GM12878 (cell line): Measurements from ENCODE around the gene VEGFA. TPM values are rescaled to one million over a fixed set of nuclear protein-coding genes. Genes with fewer than 3 reads are reported as not detected.

Source experiments
- ATAC-seq: fragments of 200-7000 bp; cut with Tn5 transposase; 3 replicates; pipeline ENCODE4 v1.9.1; 2020; ENCODE audit warnings: mild to moderate bottlenecking, moderate library complexity
- BruUV-seq: library from RNA; stranded (reverse); fragments of 400-500 nt; replicated peaks from 2 replicates; lab custom pipeline; 2021; lab: Mats Ljungman, UMichigan
- CTCF ChIA-PET: fragments of 300-600 bp; sonication (Branson Sonifier 250); formaldehyde crosslinking; extraction: SDS; loops from one replicate; lab custom pipeline; 2021; ENCODE audit warnings: inconsistent platforms; lab: Yijun Ruan, JAX
- POLR2A ChIA-PET: fragments of 350-600 bp; formaldehyde crosslinking; extraction: SDS; loops from one replicate; lab custom pipeline; 2021; ENCODE audit warnings: inconsistent platforms; lab: Charles Lee
- RAD21 ChIA-PET: fragments of 300-600 bp; sonication (Branson Sonifier 250); formaldehyde crosslinking; loops from one replicate; lab custom pipeline; 2023; ENCODE audit warnings: antibody characterized with exemption; ENCODE audit not compliant: unreplicated experiment; lab: Charles Lee
- SMC1A ChIA-PET: fragments of 300-600 bp; sonication (Branson Sonifier 250); formaldehyde crosslinking; loops from one replicate; lab custom pipeline; 2023; ENCODE audit not compliant: unreplicated experiment, uncharacterized antibody; lab: Charles Lee
- DNase-seq: peaks from one replicate; pipeline ENCODE4 v3.0.0-alpha.2; 2011; ENCODE audit warnings: low read depth, low spot score
- FAIRE-seq: peaks from 3 replicates; lab custom pipeline; 2011; peaks lifted over from hg19 to GRCh38; lab: Jason Lieb, UNC
- H2AFZ ChIP-seq: 2 replicates; pipeline ENCODE4 v1.6.0; 2011; ENCODE audit warnings: low read depth, low read length, control low read depth; ENCODE audit not compliant: control insufficient read depth
- H3K27ac ChIP-seq: 2 replicates; pipeline ENCODE4 v1.5.1; 2011; ENCODE audit warnings: control low read depth; ENCODE audit not compliant: control insufficient read depth, insufficient read depth
- H3K27me3 ChIP-seq, 2 experiments: replicated peaks in 1 of 2; 2 replicates each; pipeline versions ENCODE4 v1.6.0 to v1.6.1; 2011; ENCODE audit warnings: low read length in 1 of 2; ENCODE audit not compliant: control insufficient read depth in 2 of 2, insufficient read depth in 2 of 2
- H3K36me3 ChIP-seq, 2 experiments: 2 replicates each; pipeline ENCODE4 v1.5.1; 2011; ENCODE audit warnings: low read length in 1 of 2; ENCODE audit not compliant: control insufficient read depth in 2 of 2, insufficient read depth in 2 of 2
- H3K4me1 ChIP-seq: 2 replicates; pipeline ENCODE4 v1.6.1; 2011; ENCODE audit warnings: mild to moderate bottlenecking, low read length, moderate library complexity, mixed read lengths; ENCODE audit not compliant: control insufficient read depth, insufficient read depth
- H3K4me2 ChIP-seq: 2 replicates; pipeline ENCODE4 v1.6.0; 2011; ENCODE audit warnings: control low read depth; ENCODE audit not compliant: control insufficient read depth, insufficient read depth
- H3K4me3 ChIP-seq: fragments of 200-600 bp; sonication (generic); 2 replicates; pipeline ENCODE4 v1.5.1; 2016
- H3K79me2 ChIP-seq: 2 replicates; pipeline ENCODE4 v1.6.0; 2011; ENCODE audit warnings: low read length; ENCODE audit not compliant: control insufficient read depth, insufficient read depth
- H3K9ac ChIP-seq: 2 replicates; pipeline ENCODE4 v1.8.0; 2011; ENCODE audit warnings: low read length, control low read depth, mixed read lengths; ENCODE audit not compliant: control insufficient read depth, insufficient read depth
- H3K9me3 ChIP-seq: replicated peaks from 3 replicates; pipeline ENCODE4 v1.5.1; 2011; ENCODE audit warnings: mild to moderate bottlenecking, low read length; ENCODE audit not compliant: control insufficient read depth, insufficient read depth
- H4K20me1 ChIP-seq: 2 replicates; pipeline ENCODE4 v1.6.0; 2011; ENCODE audit not compliant: control insufficient read depth, insufficient read depth
- ATF2 ChIP-seq: IDR thresholded peaks from 2 replicates; pipeline ENCODE4 v1.6.1; 2012; ENCODE audit warnings: low read length, inconsistent platforms
- BCL11A ChIP-seq: IDR thresholded peaks from 2 replicates; pipeline ENCODE4 v1.6.1; 2011; ENCODE audit warnings: low read depth, low read length
- BCL3 ChIP-seq: IDR thresholded peaks from 2 replicates; pipeline ENCODE4 v1.6.1; 2011; ENCODE audit warnings: borderline replicate concordance, low read depth, mild to moderate bottlenecking, moderate library complexity, low read length; ENCODE audit not compliant: insufficient read depth, poor library complexity, severe bottlenecking
- BHLHE40 ChIP-seq, 2 experiments: fragments of 450-650 bp in 1 of 2; IDR thresholded peaks; 2 replicates each; pipeline ENCODE4 v1.6.1; 2011 to 2017; ENCODE audit warnings: low read depth in 2 of 2, borderline replicate concordance in 1 of 2, improper control_type of control experiment in 1 of 2, low read length in 1 of 2, mild to moderate bottlenecking in 1 of 2
- CHD1 ChIP-seq: IDR thresholded peaks from 2 replicates; pipeline ENCODE4 v1.6.1; 2012; ENCODE audit warnings: low read depth, low read length, improper control_type of control experiment
- CHD4 ChIP-seq: fragments of 200-600 bp; sonication (generic); IDR thresholded peaks from 2 replicates; pipeline ENCODE4 v1.6.1; 2016; ENCODE audit warnings: mild to moderate bottlenecking
- HDAC2 ChIP-seq: fragments of 200-600 bp; sonication (generic); IDR thresholded peaks from 2 replicates; pipeline ENCODE4 v1.6.1; 2017
- IRF4 ChIP-seq: IDR thresholded peaks from 2 replicates; pipeline ENCODE4 v1.6.1; 2011; ENCODE audit warnings: low read depth, low read length
- MEF2A ChIP-seq: IDR thresholded peaks from 2 replicates; pipeline ENCODE4 v1.6.1; 2011; ENCODE audit warnings: low read depth, mild to moderate bottlenecking, low read length, moderate library complexity; ENCODE audit not compliant: insufficient read depth
- MXI1 ChIP-seq: fragments of 150-350 bp; IDR thresholded peaks from 2 replicates; pipeline ENCODE4 v1.6.1; 2011; ENCODE audit warnings: low read depth, mild to moderate bottlenecking, inconsistent platforms, low read length, improper control_type of control experiment
- MYB ChIP-seq: fragments of 150-350 bp; IDR thresholded peaks from 2 replicates; pipeline ENCODE4 v1.6.1; 2014; ENCODE audit warnings: mild to moderate bottlenecking, low read depth, low read length, borderline replicate concordance
- NFYB ChIP-seq: IDR thresholded peaks from 2 replicates; pipeline ENCODE4 v1.6.1; 2011; ENCODE audit warnings: low read depth, mild to moderate bottlenecking, low read length, improper control_type of control experiment, moderate library complexity; ENCODE audit not compliant: insufficient read depth
- NR2C2 ChIP-seq: IDR thresholded peaks from 2 replicates; pipeline ENCODE4 v1.6.1; 2011; ENCODE audit warnings: borderline replicate concordance, low read depth; ENCODE audit not compliant: control insufficient read depth, insufficient read length
- STAT1 ChIP-seq: fragments of 450-650 bp; conservative IDR thresholded peaks from 2 replicates; pipeline ENCODE4 v1.6.1; 2014; ENCODE audit warnings: antibody characterized with exemption, mild to moderate bottlenecking
- SUZ12 ChIP-seq: fragments of 200-600 bp; sonication (generic); IDR thresholded peaks from one replicate; pipeline ENCODE4 v1.6.1; 2018; ENCODE audit warnings: antibody characterized with exemption, mild to moderate bottlenecking; ENCODE audit not compliant: unreplicated experiment
- TARDBP ChIP-seq: IDR thresholded peaks from 2 replicates; pipeline ENCODE4 v1.6.1; 2016; ENCODE audit warnings: borderline replicate concordance
- YY1 ChIP-seq: IDR thresholded peaks from 2 replicates; pipeline ENCODE4 v1.6.1; 2011; ENCODE audit warnings: low read depth, mild to moderate bottlenecking, low read length
- ZNF274 ChIP-seq: IDR thresholded peaks from one replicate; pipeline ENCODE4 v1.8.0; 2011; ENCODE audit not compliant: insufficient read length, insufficient read depth
- WGBS: methylation state at CpG from one replicate; pipeline ENCODE4 v1.1.6; 2016; ENCODE audit warnings: low lambda C conversion rate; ENCODE audit not compliant: insufficient replicate concordance, insufficient coverage; ENCODE audit errors: missing lambda C conversion rate; 5-methylcytosine and 5-hydroxymethylcytosine counted together
- in situ Hi-C: fragments of 300-500 bp; cut with MboI; formaldehyde crosslinking; loops from 9 replicates; pipeline ENCODE4 v1.14.3; 2018; ENCODE audit warnings: mixed read lengths
- intact Hi-C: fragments of 100-400 bp; cut with micrococcal nuclease; formaldehyde crosslinking; loops from one replicate; pipeline ENCODE4 v1.14.2; 2022; ENCODE audit not compliant: unreplicated experiment
- polyA plus RNA-seq, 11 experiments: library from polyadenylated mRNA; depleted of rRNA in 4 of 11; unstranded in 6 of 11; stranded (reverse) in 5 of 11; fragments of >200 nt; fragmentation: Nextera tagmentation in 4 of 11; fragmentation: Illumina TruSeq in 1 of 11; extraction: Ambion mirVana in 4 of 11; extraction: Trizol in 1 of 11; gene quantifications; 1 replicate in 1 of 11; 2 replicates in 10 of 11; pipeline versions ENCODE4 v1.2.1 to v1.2.3, GENCODE V29; 2011 to 2016; ENCODE audit warnings: inconsistent platforms in 2 of 11, missing spikeins in 2 of 11, low read depth in 1 of 11
- total RNA-seq, 4 experiments: library from RNA; depleted of rRNA in 3 of 4; stranded (reverse); fragments of >200 nt in 3 of 4; fragmentation: Illumina TruSeq in 1 of 4; extraction: Trizol in 1 of 4; gene quantifications; 2 replicates each; pipeline versions ENCODE4 v1.2.1 to v1.2.3, GENCODE V29; 2013 to 2021
- TF ChIP-seq, protein P1 (sequence below): IDR thresholded peaks from 2 replicates; pipeline ENCODE4 v1.6.1; 2012; ENCODE audit warnings: low read depth, low read length, improper control_type of control experiment

Gene VEGFA
- total and polyA plus RNA-seq, 10 of the 15 experiments (the other 5 are each of a cell fraction or from before 2014, with no cell fraction given), result 0.96 to 140 (median 16.9) TPM

DNA sequence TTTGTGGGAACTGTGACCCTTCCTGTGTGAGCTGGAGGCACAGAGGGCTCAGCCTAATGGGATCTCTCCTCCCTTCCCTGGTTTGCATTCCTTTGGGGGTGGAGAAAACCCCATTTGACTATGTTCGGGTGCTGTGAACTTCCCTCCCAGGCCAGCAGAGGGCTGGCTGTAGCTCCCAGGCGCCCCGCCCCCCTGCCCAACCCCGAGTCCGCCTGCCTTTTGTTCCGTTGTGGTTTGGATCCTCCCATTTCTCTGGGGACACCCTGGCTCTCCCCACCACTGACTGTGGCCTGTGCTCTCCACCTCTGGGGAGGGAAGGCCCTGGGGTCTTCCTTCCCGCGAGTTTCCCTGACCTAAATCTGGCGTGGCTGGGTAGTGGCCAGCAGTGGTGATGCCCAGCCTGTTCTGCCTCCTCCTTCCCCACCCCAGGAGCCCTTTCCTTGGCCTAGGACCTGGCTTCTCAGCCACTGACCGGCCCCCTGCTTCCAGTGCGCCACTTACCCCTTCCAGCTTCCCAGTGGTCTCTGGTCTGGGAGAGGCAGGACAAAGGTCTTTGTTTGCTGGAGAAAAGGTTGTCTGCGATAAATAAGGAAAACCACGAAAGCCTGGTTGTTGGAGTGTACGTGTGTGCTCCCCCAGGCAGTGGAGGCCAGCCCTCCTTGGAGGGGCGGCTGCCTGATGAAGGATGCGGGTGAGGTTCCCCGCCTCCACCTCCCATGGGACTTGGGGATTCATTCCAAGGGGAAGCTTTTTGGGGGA lies 4.9 kb downstream of the VEGFA start (continued):
- TF ChIP-seq ATF2 (no peak), CHD1 (no peak), BHLHE40 (IDR thresholded peaks at IDR 0.05; ENCODE audit: borderline replicate concordance in 1 of 2, low read depth in 2 of 2, low read length in 1 of 2) (peak; percentile 24 to 36; a peak in 2 of 4 replicates), HDAC2 (no peak), CHD4 (no peak), TARDBP (no peak), NR2C2 (no peak), SUZ12 (no peak), MXI1 (no peak)

DNA sequence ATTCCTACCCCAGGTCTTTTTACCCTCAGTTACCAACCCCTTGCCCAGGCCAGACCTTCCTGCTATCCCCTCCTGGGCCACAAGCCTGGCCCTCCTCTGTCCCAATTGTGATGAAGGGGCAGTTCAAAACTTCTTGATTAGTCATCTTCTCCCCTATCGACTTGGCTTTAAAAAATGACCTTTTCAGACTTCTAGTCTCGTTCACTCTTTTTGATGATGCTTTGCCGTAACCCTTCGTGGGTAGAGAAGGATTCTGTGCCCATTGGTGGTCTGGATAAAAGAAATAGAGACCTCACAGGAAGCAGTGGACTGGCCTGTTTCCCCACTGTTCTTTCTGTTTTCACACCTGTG lies 5.5 kb downstream of the VEGFA start:
- Histone ChIP-seq H3K4me1 (peaks cover 22% of the 10 kb centered on the region), H4K20me1 (peaks cover 10% of the 10 kb centered on the region; the same call in 1 of the 2 replicates), H3K79me2 (peaks cover 67% of the 10 kb centered on the region), H3K27me3 (no peaks in the 10 kb centered on the region), H3K36me3 (peaks cover 23 to 28% of the 10 kb centered on the region in 2 experiments; a peak in 3 of 4 replicates), H2AFZ (no peak overlapping the region), H3K27ac (no peak overlapping the region), H3K9ac (no peak overlapping the region), H3K4me2 (peak overlapping the region; percentile 58), H3K9me3 (no peaks in the 10 kb centered on the region), H3K4me3 (peak overlapping the region; percentile 98; the same call in 1 of the 2 replicates)
- POLR2A ChIA-PET, result interaction anchor here (2.0 kb wide), 1 partner anchor 225 kb away, joined by 7 read pairs; no protein-coding TSS in a partner anchor
- 41% methylated on average over 4 of the region's 4 CpGs for WGBS
- CTCF ChIA-PET, result interaction anchor here (1.2 to 5.9 kb wide), 17 partner anchors 8 to 304 kb away, joined by 3 to 70 read pairs (median 16); no protein-coding TSS in a partner anchor
- FAIRE-seq (no peak), DNase-seq (no peak), ATAC-seq (no peak)
- no peak for TF ChIP-seq NFYB
- no peak for TF ChIP-seq STAT1
- TF ChIP-seq, protein P1, sequence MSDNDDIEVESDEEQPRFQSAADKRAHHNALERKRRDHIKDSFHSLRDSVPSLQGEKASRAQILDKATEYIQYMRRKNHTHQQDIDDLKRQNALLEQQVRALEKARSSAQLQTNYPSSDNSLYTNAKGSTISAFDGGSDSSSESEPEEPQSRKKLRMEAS, result no peak
- TF ChIP-seq MYB, result no peak
- TF ChIP-seq IRF4, result no peak
- no peak for TF ChIP-seq BCL11A
- no peak for TF ChIP-seq TARDBP
- no peak for TF ChIP-seq ZNF274
- TF ChIP-seq MEF2A, result no peak
- no peak for TF ChIP-seq YY1
- no peak for TF ChIP-seq BCL3
- SMC1A ChIA-PET, result interaction anchor here (1.9 to 5.9 kb wide), 4 partner anchors 29 to 303 kb away, joined by 5 to 53 read pairs (median 23); no protein-coding TSS in a partner anchor
- in situ Hi-C loops, result no loop called here
- RAD21 ChIA-PET, result interaction anchor here (2.0 to 5.4 kb wide), 4 partner anchors 42 to 304 kb away, joined by 8 to 54 read pairs (median 27); no protein-coding TSS in a partner anchor
- intact Hi-C loops, result no loop called here
- BruUV-seq, result no TSS peak
